Loucy (cell line): ENCODE results near the gene SOX8.

Source experiments
- H2AFZ ChIP-seq: fragments of 200-600 bp; sonication (generic); 2 replicates; pipeline ENCODE4 v1.6.0; 2016; ENCODE audit warnings: antibody characterized with exemption, mild to moderate bottlenecking, low read length, moderate library complexity
- H3F3A ChIP-seq: fragments of 200-600 bp; 2 replicates; pipeline ENCODE4 v1.6.0; 2016; ENCODE audit warnings: antibody characterized with exemption, low read depth, mild to moderate bottlenecking
- H3K27me3 ChIP-seq: fragments of 200-600 bp; sonication (generic); 2 replicates; pipeline ENCODE4 v1.6.1; 2014; ENCODE audit warnings: low read length, mild to moderate bottlenecking; ENCODE audit not compliant: insufficient read depth, poor library complexity, severe bottlenecking
- H3K36me3 ChIP-seq: fragments of 200-600 bp; sonication (generic); 2 replicates; pipeline ENCODE4 v1.6.1; 2016; ENCODE audit warnings: low read length; ENCODE audit not compliant: insufficient read depth
- H3K4me1 ChIP-seq: fragments of 200-600 bp; sonication (generic); 2 replicates; pipeline ENCODE4 v1.5.1; 2014; ENCODE audit warnings: low read length, mild to moderate bottlenecking; ENCODE audit not compliant: insufficient read depth, poor library complexity, severe bottlenecking
- H3K4me2 ChIP-seq: fragments of 200-600 bp; sonication (generic); 2 replicates; pipeline ENCODE4 v1.6.0; 2014; ENCODE audit warnings: antibody characterized with exemption, low read length, low read depth, mild to moderate bottlenecking; ENCODE audit not compliant: poor library complexity, severe bottlenecking
- H3K4me3 ChIP-seq: fragments of 200-600 bp; sonication (generic); 2 replicates; pipeline ENCODE4 v1.5.1; 2014; ENCODE audit warnings: low read length, mild to moderate bottlenecking, mixed read lengths; ENCODE audit not compliant: poor library complexity, severe bottlenecking
- H3K79me2 ChIP-seq: fragments of 200-600 bp; sonication (generic); 2 replicates; pipeline ENCODE4 v1.6.1; 2014; ENCODE audit warnings: low read length; ENCODE audit not compliant: insufficient read depth
- H3K9ac ChIP-seq: fragments of 200-600 bp; sonication (generic); 2 replicates; pipeline ENCODE4 v1.6.0; 2014; ENCODE audit warnings: mild to moderate bottlenecking, low read depth, low read length, moderate library complexity; ENCODE audit not compliant: poor library complexity, severe bottlenecking
- H3K9me2 ChIP-seq: fragments of 200-600 bp; sonication (generic); replicated peaks from 2 replicates; pipeline ENCODE4 v1.6.1; 2016; ENCODE audit warnings: low read depth, low read length, mixed read lengths
- H3K9me3 ChIP-seq: fragments of 200-600 bp; sonication (generic); 2 replicates; pipeline ENCODE4 v1.6.1; 2014; ENCODE audit warnings: mild to moderate bottlenecking, antibody characterized with exemption, low read length, low read depth; ENCODE audit not compliant: insufficient read depth
- H4K20me1 ChIP-seq: fragments of 200-600 bp; sonication (generic); 2 replicates; pipeline ENCODE4 v1.6.0; 2014; ENCODE audit warnings: antibody characterized with exemption, low read length, mild to moderate bottlenecking; ENCODE audit not compliant: insufficient read depth, poor library complexity, severe bottlenecking
- EZH2phosphoT487 ChIP-seq: fragments of 200-600 bp; IDR thresholded peaks from 2 replicates; pipeline ENCODE4 v1.6.1; 2018; ENCODE audit warnings: antibody characterized with exemption, mild to moderate bottlenecking, moderate library complexity, borderline replicate concordance
- TF ChIP-seq, protein P1 (sequence below): fragments of 200-600 bp; sonication (generic); conservative IDR thresholded peaks from 2 replicates; pipeline ENCODE4 v1.5.1; 2014; ENCODE audit warnings: mild to moderate bottlenecking, antibody characterized with exemption, low read length

Gene SOX8

GRCh38 chr16:1005286-1005685 is 23.7 kb downstream of the SOX8 start:
- H2AFZ ChIP-seq = no peak overlapping the region
- H3K9ac ChIP-seq = no peak overlapping the region
- no peaks in the 10 kb centered on the region for H3K9me3 ChIP-seq
- no peaks in the 10 kb centered on the region for H3K27me3 ChIP-seq
- H3K4me2 ChIP-seq = no peak overlapping the region
- H3K4me1 ChIP-seq = no peaks in the 10 kb centered on the region
- H3F3A ChIP-seq = no peaks in the 10 kb centered on the region
- no peak for TF ChIP-seq EZH2phosphoT487
- TF ChIP-seq, protein P1, sequence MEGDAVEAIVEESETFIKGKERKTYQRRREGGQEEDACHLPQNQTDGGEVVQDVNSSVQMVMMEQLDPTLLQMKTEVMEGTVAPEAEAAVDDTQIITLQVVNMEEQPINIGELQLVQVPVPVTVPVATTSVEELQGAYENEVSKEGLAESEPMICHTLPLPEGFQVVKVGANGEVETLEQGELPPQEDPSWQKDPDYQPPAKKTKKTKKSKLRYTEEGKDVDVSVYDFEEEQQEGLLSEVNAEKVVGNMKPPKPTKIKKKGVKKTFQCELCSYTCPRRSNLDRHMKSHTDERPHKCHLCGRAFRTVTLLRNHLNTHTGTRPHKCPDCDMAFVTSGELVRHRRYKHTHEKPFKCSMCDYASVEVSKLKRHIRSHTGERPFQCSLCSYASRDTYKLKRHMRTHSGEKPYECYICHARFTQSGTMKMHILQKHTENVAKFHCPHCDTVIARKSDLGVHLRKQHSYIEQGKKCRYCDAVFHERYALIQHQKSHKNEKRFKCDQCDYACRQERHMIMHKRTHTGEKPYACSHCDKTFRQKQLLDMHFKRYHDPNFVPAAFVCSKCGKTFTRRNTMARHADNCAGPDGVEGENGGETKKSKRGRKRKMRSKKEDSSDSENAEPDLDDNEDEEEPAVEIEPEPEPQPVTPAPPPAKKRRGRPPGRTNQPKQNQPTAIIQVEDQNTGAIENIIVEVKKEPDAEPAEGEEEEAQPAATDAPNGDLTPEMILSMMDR = no peak
- H3K36me3 ChIP-seq = no peaks in the 10 kb centered on the region
- H4K20me1 ChIP-seq = no peaks in the 10 kb centered on the region
- no peaks in the 10 kb centered on the region for H3K9me2 ChIP-seq
- H3K4me3 ChIP-seq = no peak overlapping the region
- H3K79me2 ChIP-seq = no peaks in the 10 kb centered on the region

DNA sequence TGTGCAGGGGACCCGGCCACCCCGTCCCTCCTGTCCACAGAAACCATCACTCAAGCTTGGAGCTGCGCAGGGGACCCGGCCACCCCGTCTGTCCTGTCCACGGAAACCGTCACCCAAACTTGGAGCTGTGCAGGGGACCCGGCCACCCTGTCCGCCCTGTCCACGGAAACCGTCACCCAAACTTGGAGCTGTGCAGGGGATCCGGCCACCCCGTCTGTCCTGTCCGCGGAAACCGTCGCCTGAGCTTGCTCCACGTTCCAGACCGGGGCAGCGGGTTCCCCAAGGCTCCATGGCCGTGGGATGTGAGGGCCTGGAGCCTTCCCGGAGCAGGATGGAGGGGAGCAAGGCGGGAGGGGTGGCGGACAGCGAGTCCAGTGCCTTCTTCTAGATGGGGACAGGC is 25.2 kb downstream of the SOX8 start:
- Histone ChIP-seq H3K9me2 (no peaks in the 10 kb centered on the region), H4K20me1 (no peaks in the 10 kb centered on the region), H3K79me2 (no peaks in the 10 kb centered on the region), H3K9ac (no peak overlapping the region), H3K4me3 (no peak overlapping the region), H3K4me2 (no peak overlapping the region), H2AFZ (no peak overlapping the region), H3K36me3 (no peaks in the 10 kb centered on the region), H3K9me3 (no peaks in the 10 kb centered on the region), H3K27me3 (no peaks in the 10 kb centered on the region), H3K4me1 (no peaks in the 10 kb centered on the region), H3F3A (no peaks in the 10 kb centered on the region)
- no peak for TF ChIP-seq EZH2phosphoT487
- TF ChIP-seq, protein P1 = no peak

DNA sequence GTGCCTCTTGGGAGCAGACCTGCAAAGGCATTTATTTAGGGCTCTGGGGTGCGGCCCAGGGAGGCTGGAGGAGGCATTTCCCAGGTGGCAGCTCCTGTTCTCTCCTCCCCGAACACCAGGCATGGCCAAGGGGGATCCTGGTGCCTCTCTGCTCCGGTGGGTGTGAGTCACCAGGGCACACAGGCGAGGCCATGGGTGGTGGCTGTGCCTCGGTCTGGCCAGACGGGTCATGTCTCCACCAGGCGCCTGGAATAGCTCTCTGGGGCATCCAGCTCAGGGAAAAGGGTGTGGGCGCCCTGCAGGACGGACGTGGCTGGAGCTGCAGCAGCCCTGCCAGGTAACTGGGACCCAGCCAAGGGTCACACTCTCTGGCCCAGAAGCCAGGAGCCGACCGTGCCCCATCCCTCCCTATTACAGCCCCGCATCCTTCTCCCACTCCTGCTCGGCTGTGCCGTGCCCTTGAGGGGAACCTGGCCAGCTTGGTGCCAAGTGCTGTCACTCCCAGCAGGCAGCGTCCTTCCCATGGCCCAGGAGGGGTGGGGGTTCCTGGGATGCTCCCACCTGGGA is 25.8 kb downstream of the SOX8 start:
- Histone ChIP-seq H4K20me1 (no peaks in the 10 kb centered on the region), H3K4me2 (no peak overlapping the region), H3K4me3 (no peak overlapping the region), H3K79me2 (no peaks in the 10 kb centered on the region), H3K9me3 (no peaks in the 10 kb centered on the region), H3K4me1 (no peaks in the 10 kb centered on the region), H3K27me3 (no peaks in the 10 kb centered on the region), H3F3A (no peaks in the 10 kb centered on the region), H2AFZ (no peak overlapping the region), H3K9me2 (no peaks in the 10 kb centered on the region), H3K36me3 (no peaks in the 10 kb centered on the region), H3K9ac (no peak overlapping the region)
- TF ChIP-seq EZH2phosphoT487 = no peak
- TF ChIP-seq, protein P1 = no peak
